Femur (tissue), 1 donor: ENCODE results near the gene MAP10.
"Not testable (repeated sequence)": the region's sequence is repeated elsewhere in the genome, so short reads cannot be mapped to it uniquely, and the experiment has no call there.

Experiments
- DNase-seq: peaks from one replicate; pipeline ENCODE4 v3.0.0-alpha.2; 2017

The MAP10 gene

GRCh38 chr1:232805269-232806185 lies at the start of gene MAP10:
Gene MAP10, plus strand, starts transcription at chr1:232805416. Its CDS starts 34 bp downstream, at chr1:232805450.
- peak; percentile 85 for DNase-seq

GRCh38 chr1:232764458-232765251 lies 40.6 kb upstream of the MAP10 start:
- DNase-seq: no peak

- DNase-seq: no peak
Observed at GRCh38 chr1:232765542-232765941, 39.7 kb upstream of the MAP10 start.

GRCh38 chr1:232766241-232766890 lies 38.9 kb upstream of the MAP10 start:
- no peak for DNase-seq

- no peak for DNase-seq
Observed at GRCh38 chr1:232766904-232767303, 38.3 kb upstream of the MAP10 start.

GRCh38 chr1:232767305-232768074 lies 37.7 kb upstream of the MAP10 start:
- peak; percentile 23 for DNase-seq

- no peak for DNase-seq
Observed at GRCh38 chr1:232768793-232769192, 36.4 kb upstream of the MAP10 start.

- DNase-seq: no peak
Observed at GRCh38 chr1:232769733-232770132, 35.5 kb upstream of the MAP10 start.

- no peak for DNase-seq
Observed at GRCh38 chr1:232773752-232774151, 31.5 kb upstream of the MAP10 start.

GRCh38 chr1:232776526-232777106 lies 28.6 kb upstream of the MAP10 start:
- DNase-seq: no peak

GRCh38 chr1:232780354-232780753 lies 24.9 kb upstream of the MAP10 start:
- DNase-seq: no peak

GRCh38 chr1:232784794-232785193 lies 20.4 kb upstream of the MAP10 start:
- DNase-seq: no peak

GRCh38 chr1:232785630-232786029 lies 19.6 kb upstream of the MAP10 start:
- DNase-seq: not testable (repeated sequence)

- DNase-seq: no peak
Observed at GRCh38 chr1:232786845-232787455, 18.3 kb upstream of the MAP10 start.

GRCh38 chr1:232788235-232788872 lies 16.9 kb upstream of the MAP10 start:
- DNase-seq: no peak

- DNase-seq: no peak
Observed at GRCh38 chr1:232789651-232790050, 15.6 kb upstream of the MAP10 start.

- DNase-seq: no peak
Observed at GRCh38 chr1:232792949-232793348, 12.3 kb upstream of the MAP10 start.

GRCh38 chr1:232793944-232794343 lies 11.3 kb upstream of the MAP10 start:
- no peak for DNase-seq

GRCh38 chr1:232795497-232796053 lies 9.6 kb upstream of the MAP10 start:
- DNase-seq: no peak

- DNase-seq: no peak
Observed at GRCh38 chr1:232797856-232798510, 7.2 kb upstream of the MAP10 start.
